Activated T-helper 9 cell treated with anti-CD3 and anti-CD28 coated beads, Interleukin-2, amount 50 U/mL, for 16 hours (primary cell): ENCODE results near the gene DCUN1D3.
"Not testable (repeated sequence)": the region's sequence is repeated elsewhere in the genome, so short reads cannot be mapped to it uniquely, and the experiment has no call there.

ENCODE experiments used
- DNase-seq: peaks from one replicate; pipeline ENCODE4 v3.0.0-alpha.2; 2020; ENCODE audit warnings: low read depth

DCUN1D3 gene, protein sequence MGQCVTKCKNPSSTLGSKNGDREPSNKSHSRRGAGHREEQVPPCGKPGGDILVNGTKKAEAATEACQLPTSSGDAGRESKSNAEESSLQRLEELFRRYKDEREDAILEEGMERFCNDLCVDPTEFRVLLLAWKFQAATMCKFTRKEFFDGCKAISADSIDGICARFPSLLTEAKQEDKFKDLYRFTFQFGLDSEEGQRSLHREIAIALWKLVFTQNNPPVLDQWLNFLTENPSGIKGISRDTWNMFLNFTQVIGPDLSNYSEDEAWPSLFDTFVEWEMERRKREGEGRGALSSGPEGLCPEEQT

DNA sequence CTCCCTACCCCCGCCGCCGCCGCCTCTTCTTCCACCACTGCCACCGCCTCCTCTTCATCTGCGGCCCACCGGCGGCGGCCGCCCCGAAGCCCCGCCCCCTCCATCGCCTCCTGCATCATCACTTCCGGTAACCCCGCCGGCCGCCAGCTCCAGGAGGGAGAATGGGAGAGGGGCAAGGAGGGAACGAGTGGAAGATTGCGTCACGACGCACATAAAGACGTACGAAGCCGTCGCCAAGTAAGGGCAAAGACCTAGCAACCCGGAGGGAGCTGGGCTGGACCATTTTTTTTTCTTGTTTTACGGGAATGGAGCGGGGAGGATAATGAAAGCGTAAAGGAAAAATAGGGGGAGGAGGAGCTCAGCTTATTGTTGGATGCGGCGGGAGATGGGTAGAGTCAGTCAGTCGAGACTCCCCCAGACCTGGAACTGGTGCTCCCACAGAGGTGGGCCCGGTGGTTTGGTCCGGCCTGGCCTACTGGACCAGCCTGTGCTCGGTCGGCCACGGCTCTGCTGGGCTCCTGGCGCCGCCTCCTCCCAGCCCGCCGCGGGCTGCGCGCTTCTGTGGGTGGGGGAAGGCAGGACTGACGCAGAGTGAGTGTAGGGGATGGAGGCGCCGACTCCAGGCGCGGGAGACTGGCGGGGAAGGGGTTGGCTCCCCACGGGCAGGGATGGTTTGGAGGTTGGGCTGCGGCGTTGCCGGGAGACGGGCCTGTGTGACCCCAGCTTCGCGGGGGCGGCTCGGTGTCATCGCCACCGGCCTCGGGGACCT, at the start of gene DCUN1D3, which contains the start of gene LYRM1:
Gene DCUN1D3, minus strand, starts transcription at position 60 of the 769 bp plus-strand sequence. CDS start 37,820 bp downstream, outside the sequence.
Gene LYRM1, plus strand, starts transcription at position 473 of the 769 bp plus-strand sequence. CDS start 14,785 bp downstream, outside the sequence.
- peak; percentile 83 for DNase-seq

DNA sequence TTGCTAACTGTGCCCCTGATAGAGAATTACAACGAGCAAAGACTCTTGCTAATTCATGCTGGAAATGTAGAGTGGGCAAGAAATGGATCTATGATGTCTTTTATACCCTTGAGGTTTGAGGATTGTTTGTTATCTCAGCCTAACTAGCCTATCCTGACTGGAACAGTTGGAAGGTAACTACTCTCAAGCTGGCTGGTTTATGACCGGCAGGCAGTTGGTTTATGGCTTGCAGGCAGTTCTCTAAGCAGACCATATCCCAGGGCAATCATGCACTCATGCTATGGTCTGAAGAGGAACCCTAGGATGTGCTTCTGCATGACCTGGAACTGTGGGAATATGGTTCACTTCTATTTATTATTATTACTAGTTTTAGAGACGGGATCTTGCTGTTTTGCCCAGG, 49.5 kb upstream of the DCUN1D3 start:
- DNase-seq = no peak

DNA sequence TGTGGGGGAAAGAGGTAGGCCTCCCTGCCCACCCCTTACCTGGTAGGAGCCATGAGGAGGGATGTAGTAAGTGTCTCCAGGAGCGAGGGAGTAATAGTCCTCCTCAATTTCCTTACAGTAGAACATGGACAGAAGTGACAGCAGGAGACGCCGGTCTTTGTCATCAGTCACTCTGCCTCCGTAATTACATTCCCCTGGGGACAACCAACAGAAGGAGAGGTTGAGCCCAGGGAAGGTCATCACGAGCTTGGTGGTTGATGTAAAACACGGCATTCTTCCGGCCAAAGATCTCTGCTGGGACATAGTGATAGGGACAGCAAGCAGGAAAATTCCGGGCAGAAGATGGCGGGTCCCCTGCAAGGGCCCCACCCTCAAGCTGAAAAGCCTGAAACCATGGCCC, 48.3 kb upstream of the DCUN1D3 start:
- DNase-seq = no peak

DNA sequence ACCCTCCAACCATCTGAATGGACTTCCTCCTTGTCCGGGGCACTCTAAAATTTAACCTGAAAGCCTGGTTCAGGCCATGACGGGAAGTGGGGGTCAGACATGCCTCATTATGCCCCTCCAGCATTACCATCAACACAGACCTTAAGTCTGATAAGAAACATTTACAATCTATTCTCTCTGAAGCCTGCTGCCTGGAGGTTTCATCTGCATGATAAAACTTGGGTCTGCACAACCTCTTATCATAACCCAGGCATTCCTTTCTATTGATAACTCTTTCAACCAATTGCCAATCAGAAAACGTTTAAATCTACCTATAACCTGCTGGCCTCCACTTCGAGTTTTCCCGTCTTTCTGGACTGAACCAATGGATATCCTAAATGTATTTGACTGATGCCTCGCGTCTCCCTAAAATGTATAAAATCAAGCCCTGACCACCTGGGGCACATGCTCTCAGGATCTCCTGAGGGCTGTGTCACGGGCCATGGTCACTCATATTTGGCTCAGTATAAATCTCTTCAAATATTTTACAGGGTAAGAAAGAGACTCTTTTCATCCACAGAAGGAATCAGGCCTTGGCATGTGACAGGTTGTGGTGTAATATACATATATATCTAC, 46.0 kb upstream of the DCUN1D3 start:
- DNase-seq = no peak

DNA sequence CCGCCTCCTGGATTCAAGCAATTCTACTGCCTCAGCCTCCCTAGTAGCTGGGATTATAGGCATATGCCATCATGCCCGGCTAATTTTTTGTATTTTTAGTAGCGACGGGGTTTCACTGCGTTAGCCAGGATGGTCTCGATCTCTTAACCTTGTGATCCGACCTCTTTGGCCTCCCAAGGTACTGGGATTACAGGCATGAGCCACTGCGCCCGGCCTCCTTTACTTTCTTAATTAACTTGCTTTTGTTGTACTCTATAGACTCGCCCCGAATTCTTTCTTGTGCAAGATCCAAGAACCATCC, 45.4 kb upstream of the DCUN1D3 start:
- not testable (repeated sequence) for DNase-seq

DNA sequence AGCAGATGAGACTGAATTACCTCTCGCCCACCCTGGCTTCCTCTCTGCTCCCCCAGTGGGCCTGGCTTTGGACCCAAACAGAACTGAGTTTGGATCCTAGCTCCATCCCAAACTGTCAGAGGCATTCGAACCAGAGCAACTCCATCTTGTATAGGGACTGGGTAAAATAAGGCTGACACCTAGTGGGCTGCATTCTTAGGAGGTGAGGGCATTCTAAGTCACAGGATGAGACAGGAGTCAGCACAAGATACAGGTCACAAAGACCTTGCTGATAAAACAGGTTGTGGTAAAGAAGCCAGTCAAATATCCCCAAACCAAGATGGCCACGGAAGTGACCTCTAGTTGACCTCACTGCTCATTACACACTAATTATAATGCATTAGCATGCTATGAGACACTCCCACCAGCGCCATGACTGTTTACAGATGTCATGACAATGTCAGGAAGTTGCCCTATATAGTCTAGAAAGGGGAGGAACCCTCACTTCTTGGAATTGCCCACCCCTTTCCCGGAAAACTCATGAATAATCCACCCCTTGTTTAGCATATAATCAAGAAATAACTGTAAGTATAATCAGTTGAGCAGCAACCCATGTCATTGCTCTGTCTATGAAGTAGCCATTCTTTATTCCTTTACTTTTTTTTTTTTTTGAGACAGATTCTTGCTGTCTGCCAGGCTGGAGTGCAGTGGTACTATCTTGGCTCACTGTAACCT, 44.9 kb upstream of the DCUN1D3 start:
- peak; percentile 5 for DNase-seq

DNA sequence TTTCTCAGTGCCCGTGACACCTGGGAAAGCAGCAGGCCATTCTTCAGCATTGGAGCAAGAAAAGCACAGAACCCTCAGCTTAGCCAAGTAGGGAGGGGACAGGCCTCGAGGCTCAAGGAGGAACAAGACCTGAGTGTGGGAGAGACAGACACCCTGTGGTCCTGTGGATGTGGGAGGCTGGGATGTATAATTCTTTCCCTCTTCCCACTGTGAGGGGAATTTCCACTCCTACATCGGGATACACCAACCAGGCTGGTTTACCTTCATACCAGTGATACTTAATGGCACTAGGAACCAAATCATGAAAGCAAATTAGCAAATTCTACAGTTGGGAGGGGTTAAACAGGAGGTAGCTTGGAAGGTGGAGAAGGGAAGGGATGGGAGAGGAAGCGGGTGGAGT, 42.1 kb upstream of the DCUN1D3 start:
- DNase-seq = no peak

DNA sequence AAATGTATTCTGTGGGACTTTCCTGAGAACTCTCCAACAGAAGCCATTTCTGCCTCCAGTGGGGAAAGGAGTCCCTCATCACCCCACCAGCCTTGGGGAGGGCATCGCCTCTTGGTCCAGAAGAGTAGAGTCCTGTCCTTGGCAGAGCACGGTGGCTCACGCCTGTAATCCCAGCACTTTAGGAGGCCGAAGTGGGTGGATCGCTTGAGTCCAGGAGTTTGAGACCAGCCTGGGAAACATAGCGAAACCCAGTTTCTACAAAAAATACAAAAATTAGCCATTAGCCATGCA, 41.4 kb upstream of the DCUN1D3 start:
- no peak for DNase-seq

DNA sequence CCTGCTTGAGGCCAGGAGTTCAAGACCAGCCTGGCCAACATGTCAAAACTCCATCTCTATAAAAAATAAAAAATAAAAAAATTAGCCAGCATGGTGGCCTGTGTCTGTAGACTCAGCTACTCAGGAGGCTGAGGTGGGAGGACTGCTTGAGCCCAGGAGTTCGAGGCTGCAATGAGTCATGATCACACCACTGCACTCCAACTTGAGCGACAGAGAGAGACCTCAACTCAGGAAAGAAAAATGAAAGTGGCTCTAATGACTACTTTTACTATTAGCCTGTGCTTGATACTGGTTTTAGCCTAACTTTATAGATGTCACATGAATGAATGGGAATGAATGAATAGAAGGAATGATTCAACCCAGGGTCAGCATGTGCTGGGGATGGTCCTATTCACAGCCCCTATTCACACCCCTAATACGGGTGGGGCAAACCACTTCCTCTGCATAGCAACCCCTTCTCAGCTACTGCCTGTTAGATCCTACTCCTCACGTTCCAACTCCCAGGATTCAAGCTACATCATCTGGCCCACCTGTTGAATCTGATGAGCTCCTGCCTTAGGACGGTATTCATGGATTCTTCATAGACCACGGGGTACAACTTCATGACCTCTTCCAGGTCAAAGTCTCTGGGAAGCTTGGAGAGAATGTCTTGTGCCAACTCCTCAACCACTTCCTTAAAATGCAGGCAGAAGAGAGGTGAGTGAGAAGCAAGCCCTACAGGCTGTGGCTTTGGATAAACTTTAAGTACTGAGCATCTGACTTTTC, 40.9 kb upstream of the DCUN1D3 start:
- DNase-seq = no peak

DNA sequence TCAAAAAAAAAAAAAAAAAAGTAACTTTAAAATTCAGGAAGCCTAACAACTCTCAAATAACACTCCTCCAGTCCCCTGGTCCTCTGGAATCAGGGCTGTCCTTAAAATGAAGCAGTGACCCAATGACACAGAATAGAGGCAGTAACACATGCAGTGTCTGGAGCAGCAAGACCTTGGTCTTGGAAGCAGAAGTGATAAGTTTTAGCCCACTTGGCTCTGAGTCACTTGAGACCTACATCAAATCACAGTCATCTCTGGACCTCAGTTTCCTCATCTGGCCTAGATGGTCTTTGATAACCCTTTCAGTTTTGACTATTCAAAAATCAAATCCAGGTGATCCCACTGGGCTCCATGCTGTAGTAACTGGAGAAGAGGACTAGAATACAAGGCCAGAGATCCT, 39.5 kb upstream of the DCUN1D3 start:
- no peak for DNase-seq

DNA sequence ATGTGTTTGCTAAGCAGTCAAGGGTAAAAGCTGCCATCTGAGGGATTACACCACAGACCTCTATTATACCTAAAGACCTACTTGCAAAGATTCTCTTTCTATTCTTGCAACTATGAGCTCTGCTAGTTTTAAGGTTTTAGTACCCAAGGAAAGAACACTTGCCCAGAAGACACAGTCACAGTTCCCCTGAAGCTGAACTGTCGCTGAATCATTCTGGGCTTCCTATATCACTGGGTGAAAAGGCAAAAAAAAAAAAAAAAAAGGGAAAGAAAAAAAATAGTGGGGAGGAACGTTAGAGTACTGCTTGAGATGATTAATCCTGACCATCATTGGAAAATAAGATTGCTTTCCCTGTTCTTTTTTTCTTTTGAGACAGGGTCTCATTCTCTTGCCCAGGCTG, 38.3 kb upstream of the DCUN1D3 start:
- DNase-seq = no peak

DNA sequence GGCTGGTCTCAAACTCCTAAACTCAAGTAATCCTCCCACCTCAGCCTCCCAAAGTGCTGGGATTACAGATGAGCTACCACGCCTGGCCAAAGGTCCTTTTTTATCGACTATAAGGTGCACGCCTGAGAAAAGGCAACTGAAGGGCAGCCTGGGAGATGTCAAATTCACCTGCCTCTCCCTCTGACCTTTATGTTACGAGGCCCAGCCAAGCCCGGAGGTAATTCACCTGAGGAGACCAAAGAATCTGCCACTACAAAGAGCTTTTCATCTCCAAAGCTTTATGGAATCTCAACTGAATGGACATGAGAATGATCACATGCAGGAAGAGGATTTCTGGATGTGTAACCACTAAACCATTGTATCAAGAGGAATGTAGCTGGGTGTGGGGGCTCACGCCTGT, 37.6 kb upstream of the DCUN1D3 start:
- DNase-seq = no peak

DNA sequence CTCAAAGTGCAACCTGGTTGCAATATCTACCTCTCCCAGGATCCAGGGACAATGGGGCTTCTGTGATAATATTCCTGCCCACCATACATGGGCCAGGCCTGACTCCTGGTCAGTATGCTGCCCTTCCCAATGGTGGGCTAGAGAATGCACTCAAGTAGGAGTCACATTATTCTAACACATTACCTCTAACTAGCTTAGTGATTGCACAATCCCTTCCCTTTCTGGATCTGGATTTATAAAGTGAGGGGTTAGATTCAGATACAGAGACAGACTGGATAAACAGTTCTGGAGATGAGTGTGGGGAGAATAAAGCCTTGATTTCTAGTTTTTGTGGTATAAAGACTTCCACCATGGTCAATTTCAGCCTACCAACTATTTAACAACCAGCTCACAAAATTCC, 33.4 kb upstream of the DCUN1D3 start:
- DNase-seq = no peak

DNA sequence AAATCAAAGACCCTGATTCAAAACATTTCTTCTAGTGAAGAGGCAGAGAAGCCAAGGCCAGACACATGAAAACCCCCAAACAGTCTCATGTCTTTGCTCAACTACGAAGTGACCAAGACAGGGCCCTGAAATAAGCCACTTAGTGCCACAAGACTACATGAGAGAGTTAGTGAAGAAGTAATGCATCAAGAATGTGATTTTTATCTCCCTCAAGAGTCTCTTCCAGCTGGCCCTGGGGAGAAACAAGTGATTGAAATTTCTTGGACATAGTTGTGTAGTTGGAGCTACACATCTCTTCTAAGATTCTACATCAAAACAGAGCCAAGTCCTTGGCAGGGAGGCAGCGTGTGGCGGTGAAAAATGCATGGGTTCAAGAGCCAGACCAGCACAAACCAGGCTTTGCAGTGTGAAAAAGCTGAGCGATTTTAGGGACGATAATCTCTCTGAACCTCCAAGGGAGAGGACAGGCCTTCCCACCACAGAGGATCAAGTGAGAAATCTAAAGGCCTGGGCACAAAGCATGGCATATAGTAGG, 31.0 kb upstream of the DCUN1D3 start:
- DNase-seq = no peak

DNA sequence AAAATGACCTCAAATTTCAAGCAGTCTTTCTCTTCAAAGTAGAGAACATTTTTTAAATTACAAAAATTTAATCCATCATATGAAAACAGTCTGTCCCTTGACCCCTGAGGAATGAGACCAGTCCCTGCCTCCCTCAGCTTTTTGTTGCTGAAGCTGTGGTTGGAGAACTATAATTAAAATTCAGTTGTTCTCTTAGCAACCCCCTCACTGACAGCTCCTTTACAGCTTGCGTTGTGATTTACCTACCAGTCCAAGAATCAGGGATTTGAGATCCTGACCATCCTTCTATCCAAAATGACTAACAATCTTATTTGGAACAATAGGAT, 30.2 kb upstream of the DCUN1D3 start:
- no peak for DNase-seq

DNA sequence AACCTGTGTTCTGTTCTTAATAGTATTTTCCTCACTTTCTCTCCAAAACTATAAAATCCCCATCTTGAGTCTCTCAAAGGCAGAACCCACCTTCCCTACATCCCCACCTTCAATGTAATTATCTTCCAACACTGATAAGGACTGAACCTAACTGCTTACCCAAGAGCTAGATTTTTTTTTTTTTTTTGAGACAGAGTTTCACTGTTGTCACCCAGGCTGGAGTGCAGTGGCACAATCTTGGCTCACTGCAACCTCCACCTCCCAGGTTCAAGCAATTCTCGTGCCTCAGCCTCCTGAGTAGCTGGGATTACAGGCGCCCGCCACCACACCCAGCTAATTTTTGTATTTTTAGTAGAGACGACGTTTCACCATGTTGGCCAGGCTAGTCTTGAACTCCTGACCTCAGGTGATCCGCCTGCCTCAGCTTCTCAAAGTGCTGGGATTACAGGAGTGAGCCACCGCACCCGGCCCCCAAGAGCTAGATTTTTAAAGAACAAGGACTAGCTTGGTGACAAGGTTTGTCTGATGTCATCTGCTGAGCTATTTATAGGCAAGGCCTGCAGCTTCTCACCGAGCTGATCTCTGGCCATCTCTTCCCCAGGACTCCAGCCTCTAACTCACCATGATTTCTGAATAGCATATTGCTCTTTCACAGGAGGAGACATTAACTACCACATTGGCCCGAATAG, 29.7 kb upstream of the DCUN1D3 start:
- not testable (repeated sequence) for DNase-seq

DNA sequence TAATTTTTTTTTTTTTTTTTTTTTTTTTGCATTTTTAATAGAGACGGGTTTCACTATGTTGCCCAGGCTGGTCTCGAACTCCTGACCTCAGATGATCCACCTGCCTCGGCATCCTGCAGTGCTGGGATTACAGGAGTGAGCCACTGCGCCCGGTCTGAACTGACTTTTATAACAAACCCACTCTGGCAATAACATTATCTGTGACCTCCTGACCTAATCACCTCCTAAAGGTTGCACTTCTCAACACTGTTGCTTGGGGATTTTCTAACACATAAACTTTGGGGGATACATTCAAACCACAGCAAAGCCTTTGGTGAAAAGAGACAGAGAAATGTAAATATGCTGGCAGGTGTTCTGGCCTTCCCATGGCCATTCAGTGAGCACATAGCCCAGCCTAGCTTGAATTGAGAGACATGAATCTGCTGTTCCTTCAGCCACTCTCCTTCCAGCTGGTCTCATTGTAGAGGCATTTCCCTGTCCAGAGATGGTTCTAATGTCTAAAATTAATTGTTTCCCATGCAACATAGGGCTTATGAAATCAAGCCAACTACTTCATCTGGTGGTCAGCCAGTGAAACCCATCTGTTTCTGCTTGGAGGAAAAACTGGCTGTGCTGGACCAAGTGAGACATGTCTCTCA, 28.7 kb upstream of the DCUN1D3 start:
- DNase-seq = no peak

DNA sequence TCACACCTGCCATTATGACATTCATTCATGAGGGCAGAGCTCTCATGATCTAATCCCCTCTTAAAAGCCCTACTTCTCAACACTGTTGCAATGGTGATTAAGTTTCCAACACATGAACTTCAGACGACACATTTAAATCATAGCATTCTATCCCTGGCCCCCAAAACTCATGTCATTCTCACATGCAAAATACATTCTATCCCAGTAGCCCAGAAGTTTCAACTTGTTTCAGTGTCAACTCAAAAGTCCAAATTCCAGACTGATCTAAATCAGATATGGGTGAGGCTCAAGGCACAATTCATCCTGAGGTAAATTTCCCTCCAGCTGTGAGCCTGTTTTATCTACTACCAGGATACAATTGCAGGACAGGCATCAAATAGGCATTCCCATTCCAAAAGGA, 25.6 kb upstream of the DCUN1D3 start:
- DNase-seq = no peak

DNA sequence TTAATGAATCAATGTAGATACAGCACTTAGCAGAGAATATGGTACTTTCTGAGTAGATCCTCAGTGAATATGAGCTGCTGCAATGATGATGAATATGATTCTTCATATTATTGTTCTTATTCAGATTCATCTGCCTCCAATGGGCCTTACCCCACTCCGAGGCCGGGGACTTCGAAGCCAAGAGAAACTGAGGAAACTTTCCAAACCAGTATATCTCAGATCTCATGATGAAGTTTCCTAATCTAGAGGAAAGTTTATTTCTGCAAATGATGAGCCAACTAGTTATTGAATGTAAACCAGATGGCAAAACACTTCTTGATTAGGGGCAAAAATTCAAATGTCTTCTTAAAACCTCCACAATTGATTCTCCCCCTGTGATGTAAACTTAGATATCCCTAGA, 23.7 kb upstream of the DCUN1D3 start:
- DNase-seq = no peak

DNA sequence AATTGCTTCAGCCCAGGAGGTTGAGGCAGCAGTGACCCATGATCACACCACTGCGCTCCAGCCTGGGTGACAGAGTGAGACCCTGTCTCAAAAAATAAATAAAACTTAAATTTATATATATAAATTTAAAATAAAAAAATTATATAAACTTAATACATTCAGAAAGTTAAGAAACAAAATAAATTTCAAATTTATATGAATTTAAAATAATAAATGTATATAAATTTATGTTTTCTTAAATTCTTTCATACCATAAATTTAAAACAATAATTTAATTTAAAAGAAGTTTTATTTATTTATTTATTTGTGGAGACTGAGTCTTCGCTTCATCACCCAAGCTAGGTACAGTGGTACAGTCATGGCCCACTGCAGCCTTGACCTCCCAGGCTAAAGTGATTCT, 20.6 kb upstream of the DCUN1D3 start:
- no peak for DNase-seq

DNA sequence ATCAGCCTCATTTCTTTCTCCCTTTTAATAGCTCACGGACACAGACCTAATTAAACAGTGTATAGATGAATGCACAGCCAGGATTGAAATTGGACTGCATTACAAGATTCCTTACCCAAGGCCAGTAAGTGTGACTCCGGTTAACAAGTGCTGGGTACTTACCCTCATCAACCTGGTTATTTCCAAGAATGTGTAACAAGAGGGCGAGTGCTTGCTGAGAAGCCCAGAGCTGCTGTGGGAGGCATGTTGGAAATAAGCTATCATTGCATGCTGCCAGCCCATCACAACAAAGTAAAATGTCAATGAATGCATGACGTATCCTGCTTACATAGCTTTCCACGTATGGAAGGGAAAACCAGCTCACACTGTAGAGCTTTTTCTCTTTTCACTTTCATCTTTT, 19.9 kb upstream of the DCUN1D3 start:
- no peak for DNase-seq
